ENCODE measurements around the gene CASP2.

The CASP2 gene

DNA sequence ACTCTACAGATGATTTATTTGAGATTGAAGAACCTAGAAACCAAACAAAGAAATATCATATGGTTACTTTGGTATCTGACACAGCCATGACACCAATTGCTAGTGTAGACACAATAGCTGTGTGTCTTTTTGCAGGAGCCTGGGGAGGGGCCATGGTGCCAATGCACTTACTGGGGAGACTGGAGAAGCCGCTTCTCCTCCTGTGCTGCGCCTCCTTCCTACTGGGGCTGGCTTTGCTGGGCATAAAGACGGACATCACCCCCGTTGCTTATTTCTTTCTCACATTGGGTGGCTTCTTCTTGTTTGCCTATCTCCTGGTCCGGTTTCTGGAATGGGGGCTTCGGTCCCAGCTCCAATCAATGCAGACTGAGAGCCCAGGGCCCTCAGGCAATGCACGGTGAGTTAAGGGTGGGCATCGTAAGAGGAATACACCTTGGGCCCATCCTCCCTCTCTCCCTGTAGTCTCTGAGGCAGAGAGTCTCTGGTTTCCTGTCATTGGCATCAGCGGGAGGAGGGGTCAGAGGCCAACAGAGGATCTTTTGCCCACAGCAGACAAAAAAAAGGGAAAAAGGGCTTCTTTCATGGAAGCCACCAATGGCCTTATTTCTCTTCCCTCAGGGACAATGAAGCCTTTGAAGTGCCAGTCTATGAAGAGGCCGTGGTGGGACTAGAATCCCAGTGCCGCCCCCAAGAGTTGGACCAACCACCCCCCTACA is 2.2 kb upstream of the CASP2 start:
- H3K9ac ChIP-seq (ENCODE audit: low read length): no peak overlapping the region
- no peaks in the 10 kb centered on the region for H4K20me1 ChIP-seq (ENCODE audit: insufficient read depth, low read length)
- no peaks in the 10 kb centered on the region for H3F3A ChIP-seq (ENCODE audit: insufficient read depth, low read length)
- H3K4me3 ChIP-seq (ENCODE audit: low read depth, low read length, poor library complexity, severe bottlenecking): no peak overlapping the region
- H3K4me2 ChIP-seq (ENCODE audit: low read length): no peak overlapping the region
- no peak overlapping the region for H2AFZ ChIP-seq (ENCODE audit: low read length)
- no peak for TF ChIP-seq EZH2 (IDR thresholded peaks at IDR 0.05; ENCODE audit: borderline replicate concordance, low read length)
- TF ChIP-seq, protein P1, sequence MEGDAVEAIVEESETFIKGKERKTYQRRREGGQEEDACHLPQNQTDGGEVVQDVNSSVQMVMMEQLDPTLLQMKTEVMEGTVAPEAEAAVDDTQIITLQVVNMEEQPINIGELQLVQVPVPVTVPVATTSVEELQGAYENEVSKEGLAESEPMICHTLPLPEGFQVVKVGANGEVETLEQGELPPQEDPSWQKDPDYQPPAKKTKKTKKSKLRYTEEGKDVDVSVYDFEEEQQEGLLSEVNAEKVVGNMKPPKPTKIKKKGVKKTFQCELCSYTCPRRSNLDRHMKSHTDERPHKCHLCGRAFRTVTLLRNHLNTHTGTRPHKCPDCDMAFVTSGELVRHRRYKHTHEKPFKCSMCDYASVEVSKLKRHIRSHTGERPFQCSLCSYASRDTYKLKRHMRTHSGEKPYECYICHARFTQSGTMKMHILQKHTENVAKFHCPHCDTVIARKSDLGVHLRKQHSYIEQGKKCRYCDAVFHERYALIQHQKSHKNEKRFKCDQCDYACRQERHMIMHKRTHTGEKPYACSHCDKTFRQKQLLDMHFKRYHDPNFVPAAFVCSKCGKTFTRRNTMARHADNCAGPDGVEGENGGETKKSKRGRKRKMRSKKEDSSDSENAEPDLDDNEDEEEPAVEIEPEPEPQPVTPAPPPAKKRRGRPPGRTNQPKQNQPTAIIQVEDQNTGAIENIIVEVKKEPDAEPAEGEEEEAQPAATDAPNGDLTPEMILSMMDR (IDR thresholded peaks at IDR 0.05; ENCODE audit: low read length): no peak
- peaks cover 32% of the 10 kb centered on the region for H3K4me1 ChIP-seq (ENCODE audit: insufficient read depth, low read length, severe bottlenecking)
- peaks cover 12% of the 10 kb centered on the region; the same call in 1 of the 2 replicates for H3K36me3 ChIP-seq (ENCODE audit: insufficient read depth, low read length)
- H3K27ac ChIP-seq (ENCODE audit: low read depth, low read length, poor library complexity, severe bottlenecking): no peak overlapping the region
- H3K9me3 ChIP-seq (ENCODE audit: low read length): no peaks in the 10 kb centered on the region
- peaks cover 18% of the 10 kb centered on the region for H3K79me2 ChIP-seq (ENCODE audit: insufficient read depth, low read length)
- H3K27me3 ChIP-seq (ENCODE audit: insufficient read depth, low read length): no peaks in the 10 kb centered on the region
- no peaks in the 10 kb centered on the region for H3K9me2 ChIP-seq (ENCODE audit: low read depth, low read length)

DNA sequence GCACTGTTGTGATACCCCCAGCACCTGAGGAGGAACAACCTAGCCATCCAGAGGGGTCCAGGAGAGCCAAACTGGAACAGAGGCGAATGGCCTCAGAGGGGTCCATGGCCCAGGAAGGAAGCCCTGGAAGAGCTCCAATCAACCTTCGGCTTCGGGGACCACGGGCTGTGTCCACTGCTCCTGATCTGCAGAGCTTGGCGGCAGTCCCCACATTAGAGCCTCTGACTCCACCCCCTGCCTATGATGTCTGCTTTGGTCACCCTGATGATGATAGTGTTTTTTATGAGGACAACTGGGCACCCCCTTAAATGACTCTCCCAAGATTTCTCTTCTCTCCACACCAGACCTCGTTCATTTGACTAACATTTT is 1.6 kb upstream of the CASP2 start:
- Histone ChIP-seq H3K4me2 (ENCODE audit: low read length) (no peak overlapping the region), H3K4me3 (ENCODE audit: low read depth, low read length, poor library complexity, severe bottlenecking) (no peak overlapping the region), H3K9me2 (ENCODE audit: low read depth, low read length) (no peaks in the 10 kb centered on the region), H3K36me3 (ENCODE audit: insufficient read depth, low read length) (peaks cover 17% of the 10 kb centered on the region; the same call in 1 of the 2 replicates), H3K79me2 (ENCODE audit: insufficient read depth, low read length) (peaks cover 21% of the 10 kb centered on the region), H3K27me3 (ENCODE audit: insufficient read depth, low read length) (no peaks in the 10 kb centered on the region), H3F3A (ENCODE audit: insufficient read depth, low read length) (no peaks in the 10 kb centered on the region), H3K9me3 (ENCODE audit: low read length) (no peaks in the 10 kb centered on the region), H4K20me1 (ENCODE audit: insufficient read depth, low read length) (no peaks in the 10 kb centered on the region), H3K27ac (ENCODE audit: low read depth, low read length, poor library complexity, severe bottlenecking) (no peak overlapping the region), H3K9ac (ENCODE audit: low read length) (no peak overlapping the region), H2AFZ (ENCODE audit: low read length) (no peak overlapping the region), H3K4me1 (ENCODE audit: insufficient read depth, low read length, severe bottlenecking) (peaks cover 34% of the 10 kb centered on the region)
- TF ChIP-seq EZH2 (IDR thresholded peaks at IDR 0.05; ENCODE audit: borderline replicate concordance, low read length): no peak
- TF ChIP-seq, protein P1 (IDR thresholded peaks at IDR 0.05; ENCODE audit: low read length): no peak

DNA sequence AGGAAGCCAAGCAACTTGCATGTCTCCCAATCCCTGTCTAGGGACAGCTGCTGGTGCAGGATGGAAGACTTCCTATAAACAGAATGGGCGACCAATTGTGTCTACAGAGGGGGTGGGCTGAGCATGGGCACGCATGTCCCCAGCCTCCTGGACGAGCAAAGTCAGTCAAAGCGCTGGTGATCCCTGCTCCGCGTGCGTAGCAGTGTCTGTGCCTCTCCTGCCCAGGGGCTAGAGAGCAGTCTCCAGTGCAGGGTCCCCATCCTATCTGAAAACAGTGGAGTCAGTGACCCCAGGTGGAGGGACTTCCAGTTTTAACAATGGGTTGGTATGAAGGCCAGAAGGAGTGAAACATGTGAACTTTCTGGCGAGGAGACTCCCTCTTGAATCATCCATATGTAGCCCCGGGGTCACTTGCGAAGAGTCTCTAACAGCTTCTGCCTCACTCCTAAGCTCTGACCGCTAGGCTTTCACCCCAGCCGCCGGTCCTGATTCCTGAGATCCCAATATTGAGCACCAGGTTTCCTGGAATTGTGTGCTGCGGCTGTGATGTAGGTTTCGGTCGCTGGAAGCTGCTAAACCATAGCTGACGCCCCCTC is 714 bp upstream of the CASP2 start:
- no peaks in the 10 kb centered on the region for H3K9me3 ChIP-seq (ENCODE audit: low read length)
- H4K20me1 ChIP-seq (ENCODE audit: insufficient read depth, low read length): no peaks in the 10 kb centered on the region
- H3F3A ChIP-seq (ENCODE audit: insufficient read depth, low read length): no peaks in the 10 kb centered on the region
- no peaks in the 10 kb centered on the region for H3K9me2 ChIP-seq (ENCODE audit: low read depth, low read length)
- H3K27me3 ChIP-seq (ENCODE audit: insufficient read depth, low read length): no peaks in the 10 kb centered on the region
- no peak overlapping the region; the same call in 1 of the 2 replicates for H3K9ac ChIP-seq (ENCODE audit: low read length)
- no peak for TF ChIP-seq EZH2 (IDR thresholded peaks at IDR 0.05; ENCODE audit: borderline replicate concordance, low read length)
- TF ChIP-seq, protein P1 (IDR thresholded peaks at IDR 0.05; ENCODE audit: low read length): no peak
- peaks cover 26% of the 10 kb centered on the region; the same call in 1 of the 2 replicates for H3K36me3 ChIP-seq (ENCODE audit: insufficient read depth, low read length)
- peaks cover 34% of the 10 kb centered on the region for H3K4me1 ChIP-seq (ENCODE audit: insufficient read depth, low read length, severe bottlenecking)
- no peak overlapping the region for H3K27ac ChIP-seq (ENCODE audit: low read depth, low read length, poor library complexity, severe bottlenecking)
- peaks cover 21% of the 10 kb centered on the region for H3K79me2 ChIP-seq (ENCODE audit: insufficient read depth, low read length)
- H2AFZ ChIP-seq (ENCODE audit: low read length): 0 out of 2 replicates have a peak overlapping the region, but pooled peaks have one; percentile 38
- peak overlapping the region; percentile 88 for H3K4me2 ChIP-seq (ENCODE audit: low read length)
- H3K4me3 ChIP-seq (ENCODE audit: low read depth, low read length, poor library complexity, severe bottlenecking): peak overlapping the region; percentile 78
